Panc1 (cell line): ENCODE measurements around the gene ARHGEF3. TPM values are rescaled to one million over a fixed set of nuclear protein-coding genes. Genes with fewer than 3 reads are reported as not detected.
A peak's percentile ranks its signal among the peaks of the same experiment; 100 is the strongest.

ENCODE experiments used
- ATAC-seq: fragments of 200-7000 bp; cut with Tn5 transposase; 2 replicates; pipeline ENCODE4 v1.9.1; 2020; ENCODE audit warnings: mild to moderate bottlenecking, moderate library complexity
- BruUV-seq: library from RNA; stranded (reverse); fragments of 400-500 nt; replicated peaks from 2 replicates; lab custom pipeline; 2021; lab: Mats Ljungman, UMichigan
- CTCF ChIA-PET: fragments of 300-600 bp; sonication (Branson Sonifier 250); formaldehyde crosslinking; loops from one replicate; lab custom pipeline; 2022; ENCODE audit warnings: antibody characterized with exemption; lab: Charles Lee
- POLR2A ChIA-PET: fragments of 300-600 bp; sonication (Branson Sonifier 250); formaldehyde crosslinking; loops from one replicate; lab custom pipeline; 2022; ENCODE audit warnings: antibody characterized with exemption; lab: Charles Lee
- DNase-seq: peaks from one replicate; pipeline ENCODE4 v3.0.0-alpha.2; 2010; ENCODE audit warnings: low read depth, low spot score
- H3K27ac ChIP-seq: 2 replicates; pipeline ENCODE4 v1.5.1; 2011; ENCODE audit warnings: mild to moderate bottlenecking, low read length, inconsistent platforms
- H3K27me3 ChIP-seq: fragments of 200-500 bp; sonication (Bioruptor generic); 2 replicates; pipeline ENCODE4 v1.6.0; 2014; ENCODE audit warnings: low read length, inconsistent platforms; ENCODE audit not compliant: control insufficient read depth, insufficient read depth
- H3K36me3 ChIP-seq: fragments of 200-500 bp; sonication (Bioruptor generic); 2 replicates; pipeline ENCODE4 v1.5.1; 2014; ENCODE audit warnings: inconsistent platforms, mild to moderate bottlenecking, low read length, moderate library complexity; ENCODE audit not compliant: control insufficient read depth, insufficient read depth
- H3K4me1 ChIP-seq: 2 replicates; pipeline ENCODE4 v1.5.1; 2011; ENCODE audit warnings: inconsistent platforms, mild to moderate bottlenecking, low read length, moderate library complexity; ENCODE audit not compliant: control insufficient read depth, insufficient read depth
- H3K4me3 ChIP-seq, 2 experiments: 2 replicates each; pipeline ENCODE4 v1.5.1; 2011 to 2012; ENCODE audit warnings: low read depth in 2 of 2, low read length in 2 of 2, mild to moderate bottlenecking in 2 of 2, inconsistent platforms in 1 of 2, moderate library complexity in 1 of 2
- H3K9me3 ChIP-seq: fragments of 200-500 bp; sonication (Bioruptor generic); 2 replicates; pipeline ENCODE4 v1.5.1; 2014; ENCODE audit warnings: low read depth, mild to moderate bottlenecking, inconsistent platforms, low read length, moderate library complexity; ENCODE audit not compliant: control insufficient read depth, insufficient read depth
- POLR2AphosphoS5 ChIP-seq: IDR thresholded peaks from 2 replicates; pipeline ENCODE4 v1.6.1; 2012; ENCODE audit warnings: mild to moderate bottlenecking, low read depth, low read length, moderate library complexity
- SIN3A ChIP-seq: IDR thresholded peaks from 2 replicates; pipeline ENCODE4 v1.6.1; 2012; ENCODE audit warnings: low read depth, mild to moderate bottlenecking, low read length, moderate library complexity, borderline replicate concordance; ENCODE audit not compliant: insufficient read depth
- TCF7L2 ChIP-seq: IDR thresholded peaks from 2 replicates; pipeline ENCODE4 v1.6.1; 2011; ENCODE audit warnings: mild to moderate bottlenecking, low read depth, low read length, inconsistent platforms
- in situ Hi-C: cut with HindIII; loops from 2 replicates; pipeline ENCODE4 v1.10.0; 2016; ENCODE audit warnings: low sequenced_read_pairs, low pct_unique_long_range_greater_than_20kb
- intact Hi-C: fragments of 100-400 bp; cut with micrococcal nuclease; formaldehyde crosslinking; loops from one replicate; pipeline ENCODE4 v1.10.0; 2022; ENCODE audit not compliant: unreplicated experiment
- total RNA-seq: library from RNA; stranded (reverse); gene quantifications from one replicate; pipeline ENCODE4 v1.2.1, GENCODE V29; 2021; ENCODE audit not compliant: unreplicated experiment
- TF ChIP-seq, protein P1 (sequence below), 2 experiments: IDR thresholded peaks; 2 replicates each; pipeline ENCODE4 v1.6.1; 2011 to 2012; ENCODE audit warnings: low read depth in 2 of 2, control low read depth in 1 of 2, low read length in 1 of 2, mild to moderate bottlenecking in 1 of 2, moderate library complexity in 1 of 2; ENCODE audit not compliant: insufficient read depth in 1 of 2
- TF ChIP-seq, protein P2 (sequence below): fragments of 450-650 bp; IDR thresholded peaks from 2 replicates; pipeline ENCODE4 v1.5.1; 2017; ENCODE audit warnings: mild to moderate bottlenecking

The ARHGEF3 gene
- total RNA-seq, 1 experiment from 2014 or later: 19.8 TPM

DNA sequence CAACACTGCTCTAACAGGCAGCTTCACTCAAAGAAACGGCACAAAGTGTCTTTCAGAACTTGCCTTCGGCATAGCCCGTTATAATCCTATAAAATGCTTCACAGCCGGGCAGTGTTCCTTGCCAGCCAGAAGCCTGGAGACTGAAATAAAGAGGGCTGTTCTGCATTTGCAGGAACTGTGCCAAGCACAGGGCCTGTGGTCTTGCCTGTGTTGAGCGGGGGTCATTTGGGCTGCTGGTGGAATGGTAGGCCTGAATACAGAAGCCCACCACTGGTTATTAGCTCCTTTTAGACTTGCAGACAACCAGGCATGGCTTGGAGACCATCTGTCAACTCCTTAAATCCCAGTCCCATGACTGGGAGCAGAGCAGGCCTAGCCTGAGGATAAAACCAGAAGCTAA, 4.7 kb upstream of the ARHGEF3 start:
- CTCF ChIA-PET: no interaction called here
- in situ Hi-C loops (no loop called here), intact Hi-C loops (no loop called here)
- DNase-seq (no peak), ATAC-seq (no peak)
- Histone ChIP-seq H3K4me3 (no peak overlapping the region), H3K27ac (no peak overlapping the region), H3K36me3 (no peaks in the 10 kb centered on the region), H3K9me3 (no peaks in the 10 kb centered on the region), H3K4me1 (peaks cover 4% of the 10 kb centered on the region), H3K27me3 (no peaks in the 10 kb centered on the region)
- no TSS peak for BruUV-seq
- no peak for TF ChIP-seq TCF7L2
- TF ChIP-seq, protein P1, sequence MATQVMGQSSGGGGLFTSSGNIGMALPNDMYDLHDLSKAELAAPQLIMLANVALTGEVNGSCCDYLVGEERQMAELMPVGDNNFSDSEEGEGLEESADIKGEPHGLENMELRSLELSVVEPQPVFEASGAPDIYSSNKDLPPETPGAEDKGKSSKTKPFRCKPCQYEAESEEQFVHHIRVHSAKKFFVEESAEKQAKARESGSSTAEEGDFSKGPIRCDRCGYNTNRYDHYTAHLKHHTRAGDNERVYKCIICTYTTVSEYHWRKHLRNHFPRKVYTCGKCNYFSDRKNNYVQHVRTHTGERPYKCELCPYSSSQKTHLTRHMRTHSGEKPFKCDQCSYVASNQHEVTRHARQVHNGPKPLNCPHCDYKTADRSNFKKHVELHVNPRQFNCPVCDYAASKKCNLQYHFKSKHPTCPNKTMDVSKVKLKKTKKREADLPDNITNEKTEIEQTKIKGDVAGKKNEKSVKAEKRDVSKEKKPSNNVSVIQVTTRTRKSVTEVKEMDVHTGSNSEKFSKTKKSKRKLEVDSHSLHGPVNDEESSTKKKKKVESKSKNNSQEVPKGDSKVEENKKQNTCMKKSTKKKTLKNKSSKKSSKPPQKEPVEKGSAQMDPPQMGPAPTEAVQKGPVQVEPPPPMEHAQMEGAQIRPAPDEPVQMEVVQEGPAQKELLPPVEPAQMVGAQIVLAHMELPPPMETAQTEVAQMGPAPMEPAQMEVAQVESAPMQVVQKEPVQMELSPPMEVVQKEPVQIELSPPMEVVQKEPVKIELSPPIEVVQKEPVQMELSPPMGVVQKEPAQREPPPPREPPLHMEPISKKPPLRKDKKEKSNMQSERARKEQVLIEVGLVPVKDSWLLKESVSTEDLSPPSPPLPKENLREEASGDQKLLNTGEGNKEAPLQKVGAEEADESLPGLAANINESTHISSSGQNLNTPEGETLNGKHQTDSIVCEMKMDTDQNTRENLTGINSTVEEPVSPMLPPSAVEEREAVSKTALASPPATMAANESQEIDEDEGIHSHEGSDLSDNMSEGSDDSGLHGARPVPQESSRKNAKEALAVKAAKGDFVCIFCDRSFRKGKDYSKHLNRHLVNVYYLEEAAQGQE (IDR thresholded peaks at IDR 0.05; ENCODE audit: insufficient read depth in 1 of 2, low read depth in 2 of 2, low read length in 1 of 2): no peak
- no peak for TF ChIP-seq SIN3A
- no peak for TF ChIP-seq POLR2AphosphoS5
- TF ChIP-seq, protein P2, sequence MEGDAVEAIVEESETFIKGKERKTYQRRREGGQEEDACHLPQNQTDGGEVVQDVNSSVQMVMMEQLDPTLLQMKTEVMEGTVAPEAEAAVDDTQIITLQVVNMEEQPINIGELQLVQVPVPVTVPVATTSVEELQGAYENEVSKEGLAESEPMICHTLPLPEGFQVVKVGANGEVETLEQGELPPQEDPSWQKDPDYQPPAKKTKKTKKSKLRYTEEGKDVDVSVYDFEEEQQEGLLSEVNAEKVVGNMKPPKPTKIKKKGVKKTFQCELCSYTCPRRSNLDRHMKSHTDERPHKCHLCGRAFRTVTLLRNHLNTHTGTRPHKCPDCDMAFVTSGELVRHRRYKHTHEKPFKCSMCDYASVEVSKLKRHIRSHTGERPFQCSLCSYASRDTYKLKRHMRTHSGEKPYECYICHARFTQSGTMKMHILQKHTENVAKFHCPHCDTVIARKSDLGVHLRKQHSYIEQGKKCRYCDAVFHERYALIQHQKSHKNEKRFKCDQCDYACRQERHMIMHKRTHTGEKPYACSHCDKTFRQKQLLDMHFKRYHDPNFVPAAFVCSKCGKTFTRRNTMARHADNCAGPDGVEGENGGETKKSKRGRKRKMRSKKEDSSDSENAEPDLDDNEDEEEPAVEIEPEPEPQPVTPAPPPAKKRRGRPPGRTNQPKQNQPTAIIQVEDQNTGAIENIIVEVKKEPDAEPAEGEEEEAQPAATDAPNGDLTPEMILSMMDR: no peak
- POLR2A ChIA-PET: no interaction called here

DNA sequence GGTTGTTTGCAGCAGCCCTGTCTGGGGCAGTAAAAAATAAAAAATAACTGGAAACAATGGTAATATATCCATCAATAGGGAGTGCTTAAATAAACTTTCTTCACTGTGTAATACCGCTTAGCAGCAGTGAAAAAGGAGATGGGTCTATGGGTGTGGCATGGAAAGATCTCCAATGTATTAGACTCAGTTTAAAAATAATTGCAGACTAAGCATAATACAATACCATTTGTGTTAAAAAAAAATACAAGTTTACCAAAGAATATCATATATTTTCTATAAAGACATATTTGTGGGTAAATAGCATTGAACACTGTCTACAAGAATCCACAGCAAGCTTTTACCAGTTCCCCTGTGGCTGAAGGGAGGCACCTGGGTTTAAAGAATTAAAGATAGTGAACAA, 1.0 kb upstream of the ARHGEF3 start:
- in situ Hi-C loops (no loop called here), intact Hi-C loops (loop anchor here (5.0 kb wide), 1 partner anchor 185 kb away; no protein-coding TSS in a partner anchor)
- H3K9me3 ChIP-seq: no peaks in the 10 kb centered on the region
- ATAC-seq (no peak), DNase-seq (no peak)
- peak overlapping the region; percentile 58 to 70 for H3K4me3 ChIP-seq
- TF ChIP-seq, protein P1 (IDR thresholded peaks at IDR 0.05; ENCODE audit: insufficient read depth in 1 of 2, low read depth in 2 of 2, low read length in 1 of 2): no peak
- TF ChIP-seq, protein P2: no peak
- TF ChIP-seq TCF7L2: no peak
- no peak for TF ChIP-seq SIN3A
- no peak for TF ChIP-seq POLR2AphosphoS5
- H3K36me3 ChIP-seq: no peaks in the 10 kb centered on the region
- no TSS peak for BruUV-seq
- ChIA-PET CTCF (no interaction called here), POLR2A (interaction anchor here (0.5 kb wide), 1 partner anchor 16 kb away, joined by 8 read pairs; no protein-coding TSS in a partner anchor)
- H3K4me1 ChIP-seq: peaks cover 9% of the 10 kb centered on the region
- peak overlapping the region; percentile 65; the same call in 1 of the 2 replicates for H3K27ac ChIP-seq
- no peaks in the 10 kb centered on the region for H3K27me3 ChIP-seq
